ENCODE data around the gene PAQR7. TPM values are rescaled to one million over a fixed set of nuclear protein-coding genes. Genes with fewer than 3 reads are reported as not detected.

Gene PAQR7, protein sequence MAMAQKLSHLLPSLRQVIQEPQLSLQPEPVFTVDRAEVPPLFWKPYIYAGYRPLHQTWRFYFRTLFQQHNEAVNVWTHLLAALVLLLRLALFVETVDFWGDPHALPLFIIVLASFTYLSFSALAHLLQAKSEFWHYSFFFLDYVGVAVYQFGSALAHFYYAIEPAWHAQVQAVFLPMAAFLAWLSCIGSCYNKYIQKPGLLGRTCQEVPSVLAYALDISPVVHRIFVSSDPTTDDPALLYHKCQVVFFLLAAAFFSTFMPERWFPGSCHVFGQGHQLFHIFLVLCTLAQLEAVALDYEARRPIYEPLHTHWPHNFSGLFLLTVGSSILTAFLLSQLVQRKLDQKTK
- 1 to 10 TPM; 4.2 to 8.2 (median 7.2) TPM for total RNA-seq

DNA sequence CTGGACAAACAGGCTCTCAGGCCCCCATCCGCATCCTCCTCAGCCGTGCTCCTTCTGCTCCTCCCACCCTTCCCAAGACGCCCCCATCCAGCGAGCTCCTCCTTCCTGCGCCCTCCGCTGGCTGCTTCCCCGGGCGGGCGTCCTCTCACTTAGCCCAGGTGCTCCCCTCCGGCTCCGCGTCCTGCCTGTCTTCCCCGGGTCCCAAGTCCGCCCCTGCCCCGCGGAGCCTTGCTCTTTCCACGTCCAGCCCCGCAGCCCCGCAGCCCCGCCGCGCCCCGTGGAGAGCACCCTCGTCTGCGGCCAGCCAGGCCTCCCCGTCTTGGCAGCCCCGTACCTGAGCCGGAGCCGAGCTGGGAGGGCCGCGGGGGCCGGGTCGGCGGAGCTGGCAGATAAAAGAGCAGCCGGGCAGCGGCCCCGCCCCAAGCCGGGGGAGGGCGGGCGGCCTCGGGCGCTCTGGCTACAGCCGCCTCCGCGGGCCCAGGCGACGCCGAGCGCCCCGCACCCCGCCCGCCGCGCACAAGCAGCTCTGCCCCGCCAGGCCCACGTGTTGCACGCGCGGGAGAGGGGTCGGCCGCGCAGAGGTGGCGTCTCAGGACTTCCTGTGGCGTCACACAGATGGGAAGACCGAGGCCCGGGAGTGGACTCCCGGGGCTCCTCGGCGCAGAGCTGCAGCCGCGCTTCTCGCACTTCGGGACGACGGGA is at the start of gene PAQR7:
Gene PAQR7 (minus strand): TSS at position 555 of the 702 bp plus-strand sequence. CDS start 11,869 bp downstream, outside the sequence.
- peak within 1 kb of the TSS; percentile 93 to 96 for H3K27ac ChIP-seq
- intact Hi-C loops (cut with DNase I; ENCODE audit: low total_unique reads) = no loop called here

DNA sequence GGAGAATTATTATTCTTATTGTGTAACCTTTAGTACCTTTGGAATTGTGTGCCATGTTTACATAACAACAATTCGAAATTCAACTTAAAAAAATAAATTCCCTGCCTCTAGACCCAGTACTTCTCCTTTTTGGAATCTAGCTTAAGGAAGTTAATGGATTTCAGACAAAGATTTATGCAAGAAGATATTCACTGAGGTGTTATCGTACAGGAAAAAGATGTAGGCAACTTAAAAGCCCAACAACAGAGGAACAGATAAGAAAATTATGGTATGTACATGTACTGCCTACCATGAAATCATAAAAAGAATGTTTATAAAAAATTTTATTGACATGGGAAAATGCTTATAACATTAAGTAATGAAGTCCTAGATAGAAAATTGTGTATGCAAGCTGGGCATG is 48.9 kb upstream of the PAQR7 start:
- H3K27me3 ChIP-seq = peaks cover 0 to 5% of the 10 kb centered on the region in 2 donors
- intact Hi-C loops (cut with DNase I; ENCODE audit: low total_unique reads) = no loop called here
- no peaks in the 10 kb centered on the region for H3K9me3 ChIP-seq
- TF ChIP-seq POLR2A (IDR thresholded peaks at IDR 0.05) (no peak), POLR2AphosphoS5 (IDR thresholded peaks at IDR 0.05) (no peak)
- TF ChIP-seq, protein P1, sequence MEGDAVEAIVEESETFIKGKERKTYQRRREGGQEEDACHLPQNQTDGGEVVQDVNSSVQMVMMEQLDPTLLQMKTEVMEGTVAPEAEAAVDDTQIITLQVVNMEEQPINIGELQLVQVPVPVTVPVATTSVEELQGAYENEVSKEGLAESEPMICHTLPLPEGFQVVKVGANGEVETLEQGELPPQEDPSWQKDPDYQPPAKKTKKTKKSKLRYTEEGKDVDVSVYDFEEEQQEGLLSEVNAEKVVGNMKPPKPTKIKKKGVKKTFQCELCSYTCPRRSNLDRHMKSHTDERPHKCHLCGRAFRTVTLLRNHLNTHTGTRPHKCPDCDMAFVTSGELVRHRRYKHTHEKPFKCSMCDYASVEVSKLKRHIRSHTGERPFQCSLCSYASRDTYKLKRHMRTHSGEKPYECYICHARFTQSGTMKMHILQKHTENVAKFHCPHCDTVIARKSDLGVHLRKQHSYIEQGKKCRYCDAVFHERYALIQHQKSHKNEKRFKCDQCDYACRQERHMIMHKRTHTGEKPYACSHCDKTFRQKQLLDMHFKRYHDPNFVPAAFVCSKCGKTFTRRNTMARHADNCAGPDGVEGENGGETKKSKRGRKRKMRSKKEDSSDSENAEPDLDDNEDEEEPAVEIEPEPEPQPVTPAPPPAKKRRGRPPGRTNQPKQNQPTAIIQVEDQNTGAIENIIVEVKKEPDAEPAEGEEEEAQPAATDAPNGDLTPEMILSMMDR (IDR thresholded peaks at IDR 0.05) = no peak
- DNase-seq (ENCODE audit: low spot score in 2 of 2) = no peak
- no peak overlapping the region for H3K4me3 ChIP-seq
- H3K36me3 ChIP-seq = no peaks in the 10 kb centered on the region
- no peak overlapping the region for H3K27ac ChIP-seq
- no peaks in the 10 kb centered on the region for H3K4me1 ChIP-seq

More for the DNA sequence above, at the start of gene PAQR7:
- TF ChIP-seq POLR2AphosphoS5 (IDR thresholded peaks at IDR 0.05) = peak in 1 of 3 donors; percentile 34
- TF ChIP-seq, protein P1 (IDR thresholded peaks at IDR 0.05) = no peak
- no peak for TF ChIP-seq POLR2A (IDR thresholded peaks at IDR 0.05)
- Histone ChIP-seq H3K4me1 (peaks cover 3 to 13% of the 10 kb centered on the region in 2 donors), H3K4me3 (peak within 1 kb of the TSS; percentile 54 to 80 (median 72)), H3K36me3 (no peaks in the 10 kb centered on the region), H3K9me3 (no peaks in the 10 kb centered on the region), H3K27me3 (no peaks in the 10 kb centered on the region)
- peak; percentile 67 to 70 for DNase-seq (ENCODE audit: low spot score in 2 of 2)

DNA sequence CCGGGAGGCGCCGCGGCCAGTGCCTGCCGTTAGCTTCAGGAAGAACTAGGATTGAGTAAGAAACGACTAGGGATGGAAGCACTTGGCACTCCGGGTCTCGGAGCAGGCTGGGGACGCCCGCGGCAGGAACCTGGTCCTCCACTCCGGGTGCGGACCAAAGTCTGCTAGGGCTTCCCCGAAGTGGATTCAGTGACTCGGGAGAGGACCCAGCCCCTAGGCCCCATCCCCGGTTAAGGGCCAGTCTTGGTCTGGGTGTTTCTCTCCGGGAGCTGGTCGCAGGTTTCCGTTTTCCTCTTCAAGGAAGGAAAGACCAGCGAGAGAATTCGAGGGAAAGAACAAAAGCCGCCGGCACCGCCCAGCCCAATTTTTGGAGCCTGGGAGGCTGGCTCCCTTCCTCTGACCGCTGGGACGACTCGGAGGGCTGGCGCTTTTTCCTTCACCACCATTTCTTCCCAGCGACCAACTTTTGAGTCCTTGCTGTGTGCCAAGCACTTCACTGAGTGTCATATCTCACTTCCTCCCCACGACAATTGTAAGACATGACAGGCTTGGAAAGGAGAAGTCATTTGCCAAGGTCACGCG is 47.6 kb upstream of the PAQR7 start:
- TF ChIP-seq, protein P1 (IDR thresholded peaks at IDR 0.05) = no peak
- TF ChIP-seq POLR2AphosphoS5 (IDR thresholded peaks at IDR 0.05) = no peak
- no peak for TF ChIP-seq POLR2A (IDR thresholded peaks at IDR 0.05)
- Histone ChIP-seq H3K36me3 (no peaks in the 10 kb centered on the region), H3K9me3 (no peaks in the 10 kb centered on the region), H3K27me3 (peaks cover 0 to 5% of the 10 kb centered on the region in 2 donors), H3K27ac (peak overlapping the region; percentile 33 to 69), H3K4me3 (peak overlapping the region; percentile 44 to 73 (median 60)), H3K4me1 (no peaks in the 10 kb centered on the region)
- intact Hi-C loops (cut with DNase I; ENCODE audit: low total_unique reads) = no loop called here
- no peak for DNase-seq (ENCODE audit: low spot score in 2 of 2)

DNA sequence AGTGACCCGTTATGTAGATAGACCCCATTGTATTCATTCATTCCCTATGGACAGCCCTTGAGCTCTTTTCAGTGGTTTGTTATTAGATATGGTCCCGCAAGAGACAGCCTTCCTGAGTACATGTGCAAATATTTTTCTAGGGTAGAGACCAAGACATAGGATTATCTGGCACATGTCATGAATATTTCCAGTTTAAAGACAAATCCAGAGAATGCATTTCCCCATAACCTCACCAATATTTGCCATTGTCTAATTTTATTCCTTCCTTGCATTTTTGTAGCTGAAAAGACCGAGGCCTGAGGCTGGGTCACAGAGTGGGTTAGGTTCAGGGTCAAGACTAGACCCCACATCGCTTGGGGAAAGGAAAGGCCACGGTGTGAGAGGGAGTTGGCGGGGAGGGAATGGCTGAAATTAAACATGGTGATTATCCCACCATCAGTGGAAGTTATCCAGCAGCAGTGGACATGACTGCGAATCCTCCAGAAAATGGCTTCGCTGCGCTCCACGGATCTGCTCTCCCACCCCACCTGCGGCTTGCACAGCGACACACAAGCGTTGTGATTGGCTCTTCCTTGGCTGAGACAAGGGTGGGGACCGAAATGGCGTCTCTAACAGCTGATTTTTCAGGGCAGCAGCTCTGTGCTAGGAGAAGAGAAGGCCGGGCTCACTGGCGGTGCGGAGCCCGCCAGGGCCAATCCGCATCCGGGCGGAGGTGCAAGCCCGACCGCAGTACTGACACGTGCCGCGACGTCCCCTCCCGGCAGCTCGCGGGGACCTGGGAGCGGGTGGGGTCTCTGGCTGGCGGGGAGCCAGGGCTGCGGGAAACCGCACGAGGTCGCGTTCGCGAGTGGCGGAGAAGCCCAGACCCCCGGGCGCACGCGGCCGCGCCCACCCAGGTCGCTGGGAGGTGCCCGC is 46.8 kb upstream of the PAQR7 start:
- intact Hi-C loops (cut with DNase I; ENCODE audit: low total_unique reads) = no loop called here
- Histone ChIP-seq H3K4me3 (peak overlapping the region; percentile 44 to 73 (median 60)), H3K4me1 (no peaks in the 10 kb centered on the region), H3K27ac (peak overlapping the region; percentile 33 to 69), H3K36me3 (no peaks in the 10 kb centered on the region), H3K9me3 (no peaks in the 10 kb centered on the region), H3K27me3 (peaks cover 0 to 5% of the 10 kb centered on the region in 2 donors)
- TF ChIP-seq POLR2A (IDR thresholded peaks at IDR 0.05) = no peak
- DNase-seq (ENCODE audit: low spot score in 2 of 2) = no peak

DNA sequence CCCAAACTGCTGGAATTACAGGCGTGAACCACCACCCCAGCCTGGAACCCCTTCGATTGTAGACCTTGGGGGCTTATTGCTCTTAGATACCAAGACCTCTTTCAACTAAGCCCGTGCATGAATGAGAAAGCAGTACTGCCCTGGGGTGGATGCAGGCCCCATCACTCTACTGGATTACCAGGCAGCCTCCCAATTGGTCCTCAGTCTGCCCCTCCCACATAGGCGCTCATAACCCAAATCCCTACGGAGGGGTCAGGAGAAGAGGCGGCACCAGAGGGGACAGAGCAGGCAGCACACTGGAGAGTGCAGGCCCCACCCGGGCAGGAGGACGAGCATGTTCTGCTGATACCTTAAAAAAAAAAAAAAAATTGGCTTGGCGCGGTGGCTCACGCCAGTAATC is 43.1 kb upstream of the PAQR7 start:
- intact Hi-C loops (cut with DNase I; ENCODE audit: low total_unique reads) = no loop called here
- H3K27ac ChIP-seq = no peak overlapping the region
- no peak overlapping the region for H3K4me3 ChIP-seq
- TF ChIP-seq, protein P1 (IDR thresholded peaks at IDR 0.05) = no peak
- H3K36me3 ChIP-seq = no peaks in the 10 kb centered on the region
- H3K4me1 ChIP-seq = no peaks in the 10 kb centered on the region
- no peak for DNase-seq (ENCODE audit: low spot score in 2 of 2)
- H3K9me3 ChIP-seq = no peaks in the 10 kb centered on the region
- H3K27me3 ChIP-seq = no peaks in the 10 kb centered on the region
